ENCODE measurements around the gene CAMTA1.

The CAMTA1 gene

DNA sequence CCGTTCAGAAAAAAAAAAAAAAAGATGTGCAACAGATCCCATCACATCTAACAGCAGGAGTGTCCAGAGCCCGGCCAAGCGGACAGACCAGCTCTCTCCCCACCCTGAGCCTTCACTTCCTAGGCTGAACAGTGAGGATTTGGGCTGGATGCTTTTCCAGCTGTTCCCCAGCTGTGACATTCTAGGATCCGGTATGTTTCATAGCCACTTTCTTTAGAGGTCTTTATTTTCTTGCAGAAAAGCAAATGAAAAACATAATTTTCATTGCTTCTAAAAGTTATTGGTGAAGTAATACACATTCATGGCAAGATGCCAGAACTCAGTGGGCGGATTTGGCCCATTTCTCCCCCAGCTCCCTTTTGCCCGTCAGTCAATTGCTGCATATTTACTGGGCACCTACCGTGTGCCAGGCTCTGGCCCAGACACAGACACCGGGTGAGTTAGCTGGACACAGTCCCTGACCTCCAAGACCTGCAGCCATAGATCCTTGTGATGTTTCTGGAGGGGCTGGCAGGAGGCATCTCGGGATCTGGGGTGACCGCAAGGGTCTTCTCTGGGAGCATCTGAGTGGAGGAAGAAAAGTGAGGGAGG lies 772.1 kb downstream of the CAMTA1 start:
- no peak for DNase-seq (ENCODE audit: low spot score)

DNA sequence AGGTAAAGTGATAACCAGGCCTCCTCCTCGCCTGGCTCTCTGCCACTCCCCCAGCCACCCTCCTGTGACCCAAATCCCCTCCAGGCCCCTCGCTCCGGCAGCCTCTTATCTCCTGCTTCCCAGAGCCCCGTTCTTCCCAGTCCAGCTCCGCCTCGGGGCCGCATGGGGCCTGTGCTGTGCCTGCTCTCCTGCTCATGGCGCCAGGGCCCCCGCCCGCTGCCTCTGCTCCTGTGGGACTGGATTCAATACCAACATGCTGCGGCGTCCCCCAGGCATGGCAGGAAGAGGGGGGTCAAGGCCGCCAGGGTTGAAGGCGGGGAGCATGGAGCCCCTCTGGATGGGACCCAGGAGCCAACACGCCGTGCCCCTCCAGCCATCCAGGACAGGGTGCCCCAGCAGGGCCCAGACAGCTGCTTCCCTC lies 772.8 kb downstream of the CAMTA1 start:
- no peak for DNase-seq (ENCODE audit: low spot score)

DNA sequence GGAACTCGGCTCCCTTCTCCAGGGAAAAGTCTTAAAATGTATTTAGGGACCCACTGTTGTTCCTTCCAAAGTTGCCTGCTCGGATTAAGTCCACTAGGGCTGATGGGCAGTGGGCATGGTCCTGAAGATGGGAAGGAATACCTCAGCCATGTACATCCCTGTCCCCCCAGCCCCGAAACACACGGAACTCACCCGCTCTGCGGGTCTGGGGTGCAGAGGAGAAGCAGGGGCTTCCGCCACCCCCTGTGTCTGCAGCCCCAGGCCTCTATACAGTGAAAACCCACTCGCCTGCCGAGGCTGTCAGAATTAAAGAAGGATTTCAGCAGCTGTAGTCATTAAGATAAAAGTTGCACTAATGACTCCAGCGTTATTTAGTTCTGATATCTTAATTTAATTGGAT lies 773.2 kb downstream of the CAMTA1 start:
- no peak for DNase-seq (ENCODE audit: low spot score)

DNA sequence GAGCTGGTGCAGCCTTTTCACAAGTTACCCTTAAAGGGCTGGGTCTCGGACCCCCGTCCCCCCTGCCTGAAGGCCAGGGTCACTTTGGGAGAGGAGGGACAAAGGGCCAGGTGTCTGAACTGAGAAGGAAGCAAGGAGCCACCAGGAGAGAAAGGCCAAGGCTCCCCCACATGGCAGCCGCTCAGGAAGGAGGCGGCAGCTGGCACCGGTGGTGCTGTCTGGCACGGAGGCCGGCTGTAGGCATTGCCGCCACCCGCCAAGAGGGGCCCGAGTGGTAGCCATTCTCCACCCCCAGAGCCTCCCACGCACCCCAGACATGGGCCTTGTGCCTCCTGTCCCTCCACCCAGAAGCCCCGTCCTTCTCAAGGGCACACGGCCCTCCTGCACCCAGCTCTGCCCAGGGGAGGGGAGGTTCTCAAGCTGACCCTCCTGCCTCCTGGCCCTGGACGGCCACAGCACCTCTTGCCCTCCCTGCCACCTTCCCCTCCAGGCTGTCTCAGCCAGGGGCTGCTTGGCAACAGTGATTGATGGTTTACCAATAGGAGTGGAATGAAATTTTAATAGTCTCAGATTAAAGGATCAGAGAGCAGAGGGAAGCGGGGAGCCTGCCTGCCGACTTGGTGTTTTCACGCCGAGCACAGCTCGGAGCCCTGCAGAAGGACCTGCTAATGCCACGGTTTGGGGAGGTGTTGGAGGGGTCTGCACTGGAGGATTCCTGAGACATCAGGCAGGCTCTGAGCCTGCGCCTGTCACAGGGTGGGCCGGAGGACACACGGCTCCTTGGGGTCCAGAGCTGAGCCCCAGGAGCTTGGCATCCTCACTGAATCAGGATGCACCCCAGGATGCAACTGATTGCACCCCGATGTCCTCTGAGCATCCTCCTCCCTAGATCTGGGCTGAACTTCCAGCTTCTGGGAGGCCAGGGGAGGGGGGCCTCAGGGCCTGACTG lies 773.9 kb downstream of the CAMTA1 start:
- DNase-seq (ENCODE audit: low spot score), result no peak

DNA sequence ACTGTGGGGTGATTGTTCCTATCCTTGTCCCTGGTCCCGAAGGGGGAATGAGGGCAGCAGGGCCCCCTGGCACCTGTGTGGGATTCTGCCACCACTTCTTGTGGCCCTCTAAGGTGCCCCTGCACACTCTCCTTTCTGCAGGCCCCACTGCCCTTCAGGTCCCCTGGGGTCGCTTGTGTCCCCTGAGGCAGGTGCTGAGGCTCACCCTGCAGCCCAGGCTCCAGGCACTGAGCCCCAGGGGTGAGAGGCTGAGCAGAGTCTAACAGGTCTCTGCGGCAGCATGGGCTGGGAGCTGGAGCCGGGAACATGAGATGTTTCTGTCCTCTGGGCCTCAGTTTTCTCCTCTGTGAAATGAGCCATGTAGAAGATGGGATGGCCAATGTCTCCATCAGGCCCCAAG lies 774.9 kb downstream of the CAMTA1 start:
- DNase-seq (ENCODE audit: low spot score), result no peak

DNA sequence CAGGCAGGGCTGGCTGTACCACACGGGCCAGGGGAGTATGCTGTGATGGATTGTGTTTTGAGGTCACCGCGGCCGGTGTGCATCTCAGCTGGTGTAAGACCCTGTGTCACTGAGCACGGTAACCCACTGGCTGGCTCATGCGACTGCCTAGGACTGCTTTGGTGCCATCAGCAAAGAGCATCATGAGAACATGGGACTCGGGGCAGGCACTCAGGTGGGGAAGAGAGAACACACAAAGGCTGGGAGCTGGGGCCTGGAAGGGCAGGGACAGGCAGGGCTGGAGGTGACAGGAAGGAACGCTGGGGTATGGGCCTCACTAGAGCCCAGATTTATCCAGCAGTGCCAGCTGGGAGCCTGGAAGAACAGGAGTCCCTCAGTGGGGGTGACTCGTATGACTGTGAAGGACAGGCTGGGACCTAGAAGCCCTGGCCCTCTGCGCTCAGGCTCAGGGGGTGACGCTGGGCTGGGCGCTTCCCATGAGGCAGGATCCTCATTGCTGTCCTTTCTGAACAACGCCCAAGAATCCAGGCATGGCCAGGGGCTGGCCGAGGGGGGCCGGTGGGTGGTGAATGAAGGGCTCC lies 775.4 kb downstream of the CAMTA1 start:
- DNase-seq (ENCODE audit: low spot score), result no peak

DNA sequence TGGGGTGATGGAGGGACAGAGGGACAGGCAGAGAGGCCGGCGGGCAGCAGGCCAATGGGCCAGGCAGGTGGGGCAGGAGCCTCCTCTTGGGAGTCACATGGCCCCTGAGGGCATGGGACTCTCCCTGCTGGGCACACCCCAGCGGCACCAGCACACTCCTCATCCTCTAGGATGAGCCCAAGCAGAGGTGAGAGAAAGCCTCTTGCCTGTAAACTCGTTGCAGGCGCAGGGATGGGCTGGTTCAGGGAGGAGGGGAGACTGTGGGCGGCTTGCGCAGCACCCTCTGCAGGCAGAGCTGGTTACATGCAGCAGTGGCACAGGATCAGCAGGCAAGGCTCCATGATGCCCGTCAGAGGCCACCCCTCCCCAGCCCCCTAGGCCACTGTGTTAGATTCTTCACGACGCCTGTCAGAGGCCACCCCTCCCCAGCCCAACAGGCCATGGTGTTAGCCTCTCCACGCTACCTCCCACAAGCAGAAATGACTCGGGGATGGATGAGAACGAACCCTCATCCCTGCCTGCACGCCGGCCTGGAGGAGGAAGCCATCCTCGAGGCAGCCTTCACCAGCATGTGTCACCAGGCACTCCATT lies 776.2 kb downstream of the CAMTA1 start:
- DNase-seq (ENCODE audit: low spot score), result no peak

DNA sequence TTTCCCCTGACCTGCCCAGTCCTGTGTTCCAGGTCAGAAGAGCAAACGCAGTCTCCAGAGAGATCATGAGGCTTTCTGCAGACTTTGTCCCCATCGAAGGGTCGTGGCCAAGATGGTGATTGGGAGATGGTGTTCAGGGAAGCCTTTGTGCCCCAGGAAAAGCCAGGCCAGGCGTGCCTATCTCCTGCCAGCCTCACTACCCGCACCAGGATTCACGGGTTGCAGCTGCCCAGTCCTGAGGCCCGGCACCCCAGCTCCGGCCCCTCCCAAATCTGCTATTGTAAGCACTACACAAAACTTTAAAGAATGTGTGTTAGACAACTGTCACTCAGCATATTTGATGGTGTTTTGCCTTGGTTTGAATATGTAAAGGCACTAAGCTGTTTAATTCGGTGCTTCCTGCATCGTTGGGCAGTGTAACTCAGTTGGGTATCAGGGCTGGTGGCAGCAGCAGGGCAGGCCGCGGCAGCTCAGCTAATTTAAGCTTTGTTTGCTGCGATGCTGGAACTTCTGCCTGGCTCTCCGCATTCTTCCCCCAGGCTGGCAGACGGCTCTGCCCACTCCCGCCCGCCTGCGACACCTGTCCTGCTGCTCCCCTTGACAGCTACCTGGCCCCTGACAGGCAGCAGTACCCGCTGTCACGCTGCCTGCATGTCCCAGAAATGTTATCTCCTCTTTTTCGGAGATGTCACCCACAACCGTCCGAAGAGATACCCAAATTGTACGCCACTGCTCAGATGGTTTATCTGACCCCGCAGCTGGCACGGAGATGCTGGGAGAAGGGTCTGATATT lies 776.9 kb downstream of the CAMTA1 start:
- DNase-seq (ENCODE audit: low spot score), result no peak

DNA sequence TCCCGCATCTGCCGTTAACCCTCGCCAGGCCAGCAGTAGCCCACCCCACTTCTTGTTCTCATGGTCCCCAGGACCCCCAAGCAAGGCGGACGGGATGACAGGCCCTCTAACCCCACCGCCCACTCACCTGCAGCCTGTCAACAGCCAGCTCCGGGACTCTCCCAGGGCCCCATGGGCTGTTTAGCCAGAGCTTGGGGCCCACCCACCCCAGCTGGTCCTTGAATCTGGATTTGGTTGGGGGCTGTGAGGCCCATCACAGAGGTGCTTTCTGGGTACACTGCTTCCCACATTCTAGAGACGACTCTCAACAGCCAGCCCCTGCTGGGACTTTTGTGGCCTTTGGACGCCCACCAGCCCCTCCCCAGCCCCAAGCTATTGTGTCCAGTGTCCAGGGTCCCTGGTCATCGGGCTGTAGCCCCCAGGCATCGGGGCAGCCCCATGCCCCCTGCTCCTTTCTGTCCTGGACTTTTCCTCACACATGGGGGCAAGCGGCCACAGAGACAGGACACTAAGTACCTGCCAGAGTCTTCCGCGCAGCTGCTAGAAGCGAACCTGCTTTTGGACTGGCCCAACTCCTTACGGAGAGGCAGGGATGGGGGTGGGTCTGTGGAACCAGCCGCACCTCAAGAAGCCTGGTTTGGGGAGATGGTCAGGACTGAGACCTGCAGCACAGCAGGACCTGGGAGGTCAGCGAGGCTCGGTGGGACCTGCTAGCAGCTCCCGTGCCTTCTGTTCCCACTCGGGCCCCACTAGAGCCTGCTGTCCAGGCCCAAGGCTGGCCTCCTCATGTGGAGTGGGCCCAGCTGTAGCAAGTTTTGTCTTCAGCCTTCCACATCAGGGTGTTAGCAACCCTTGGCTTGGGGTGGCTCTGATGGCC lies 777.7 kb downstream of the CAMTA1 start:
- no peak for DNase-seq (ENCODE audit: low spot score)

DNA sequence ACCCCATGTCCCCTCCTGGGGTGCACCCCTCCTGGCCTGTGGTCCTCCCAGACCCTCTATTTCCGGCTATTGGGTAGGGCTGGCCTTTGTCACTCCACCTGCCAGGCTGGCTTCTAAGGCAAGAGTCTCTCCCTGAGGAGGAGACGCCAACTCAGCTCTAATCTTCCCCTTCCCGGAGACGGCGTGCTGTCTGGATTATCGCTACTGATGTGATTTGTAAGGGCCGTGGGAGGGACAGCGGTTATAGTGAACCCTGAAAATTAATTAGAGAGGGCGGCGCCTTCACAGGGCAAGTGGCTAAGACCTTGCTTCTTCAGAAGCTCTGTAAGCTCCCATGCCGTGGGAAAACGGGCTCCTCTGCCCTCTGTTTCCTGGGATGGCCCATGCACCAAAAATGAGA lies 778.9 kb downstream of the CAMTA1 start:
- no peak for DNase-seq (ENCODE audit: low spot score)

DNA sequence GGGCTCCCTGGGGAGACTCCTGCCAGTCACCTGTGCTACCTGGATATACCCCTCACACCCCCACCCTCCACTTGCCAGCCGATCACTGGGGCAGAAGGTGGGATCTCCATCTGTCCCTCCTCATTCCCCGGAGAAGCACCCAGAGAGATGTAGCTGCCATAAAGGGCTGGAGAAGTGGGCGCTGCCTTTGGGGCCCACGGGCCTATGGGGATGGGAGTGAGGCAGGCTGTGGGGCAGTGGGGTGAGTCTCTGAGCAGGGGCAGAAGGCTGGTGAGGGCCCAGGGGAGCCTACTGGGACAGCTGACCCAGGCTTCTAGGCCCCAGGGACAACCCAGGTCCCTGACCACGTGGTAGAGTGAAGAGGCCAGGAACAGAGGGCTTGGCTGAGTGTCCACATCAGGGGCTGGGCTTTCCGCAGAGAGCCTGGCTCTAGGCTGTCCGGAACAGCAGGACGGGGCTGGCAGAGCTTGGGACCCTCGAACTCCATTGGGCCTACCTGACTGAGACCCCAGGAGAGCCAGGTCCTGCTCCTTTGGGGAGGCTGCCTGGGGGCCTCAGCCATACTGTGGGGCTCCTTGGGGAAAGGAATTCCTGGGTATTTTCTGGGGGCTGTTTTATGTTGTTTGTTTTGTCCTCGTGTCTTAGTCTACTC lies 780.0 kb downstream of the CAMTA1 start:
- no peak for DNase-seq (ENCODE audit: low spot score)

DNA sequence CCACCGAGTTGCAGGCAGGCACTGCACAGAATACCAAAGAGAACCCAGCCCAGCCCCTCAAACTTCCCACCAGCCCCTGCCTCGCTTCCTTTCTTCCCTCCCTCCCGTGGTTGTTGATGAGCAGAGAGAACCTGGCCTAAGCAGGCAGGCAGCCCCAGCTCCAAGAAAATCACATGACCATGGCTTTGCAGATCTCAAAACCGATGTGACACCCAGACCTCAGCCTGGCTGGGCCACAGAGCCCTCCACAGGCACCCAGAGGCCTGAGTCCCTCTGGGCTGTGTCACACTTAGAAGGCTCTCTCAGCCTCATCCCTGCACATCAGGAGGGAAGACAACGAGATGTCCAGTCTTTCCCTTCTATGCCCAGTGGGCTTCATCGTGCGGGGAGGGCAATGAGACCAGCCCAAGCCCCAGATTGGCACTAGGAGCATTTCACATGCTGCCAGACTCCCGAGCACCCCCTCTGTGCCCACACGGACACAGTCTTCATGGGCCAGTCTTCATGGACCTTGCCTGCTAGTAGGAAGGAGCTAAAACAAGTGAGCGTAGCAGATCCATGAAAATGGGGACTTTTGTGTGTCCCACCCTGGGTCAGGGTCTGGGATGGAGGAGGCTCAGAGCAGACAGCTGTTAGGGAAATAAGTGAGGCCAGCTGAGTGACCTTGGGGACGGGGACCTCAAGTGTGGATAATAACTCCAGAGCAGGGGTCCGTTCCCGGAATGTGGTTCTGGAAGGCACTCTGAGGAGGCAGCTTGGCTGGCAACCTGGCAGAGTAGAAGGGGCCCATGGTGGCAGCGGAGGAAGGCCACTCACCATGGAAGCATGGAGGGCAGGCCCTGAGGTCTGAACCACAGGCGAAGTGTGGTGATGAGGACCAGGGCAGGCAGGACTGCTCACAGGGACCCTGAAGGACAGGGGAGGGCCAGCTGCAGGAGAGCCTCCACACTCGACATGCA lies 781.4 kb downstream of the CAMTA1 start:
- no peak for DNase-seq (ENCODE audit: low spot score)

DNA sequence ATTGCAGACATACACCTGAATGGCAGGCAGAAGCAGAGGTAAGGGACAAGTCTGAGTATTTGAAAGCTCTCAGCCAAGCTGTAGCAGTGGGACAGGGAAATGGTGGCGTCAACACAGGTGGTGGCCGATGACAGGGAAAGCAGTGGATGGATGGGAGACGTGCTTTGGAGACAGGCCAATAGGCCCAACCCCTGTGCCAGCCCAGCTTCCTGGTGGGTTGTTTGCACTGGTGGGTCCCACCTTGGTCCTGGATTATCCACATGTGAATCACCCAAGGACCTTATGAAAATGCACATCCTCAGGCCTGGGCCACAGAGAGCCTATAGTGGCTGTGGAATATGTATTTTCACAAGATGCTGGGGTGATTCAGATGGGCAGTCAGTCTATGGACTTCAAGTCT lies 782.1 kb downstream of the CAMTA1 start:
- DNase-seq (ENCODE audit: low spot score), result no peak

DNA sequence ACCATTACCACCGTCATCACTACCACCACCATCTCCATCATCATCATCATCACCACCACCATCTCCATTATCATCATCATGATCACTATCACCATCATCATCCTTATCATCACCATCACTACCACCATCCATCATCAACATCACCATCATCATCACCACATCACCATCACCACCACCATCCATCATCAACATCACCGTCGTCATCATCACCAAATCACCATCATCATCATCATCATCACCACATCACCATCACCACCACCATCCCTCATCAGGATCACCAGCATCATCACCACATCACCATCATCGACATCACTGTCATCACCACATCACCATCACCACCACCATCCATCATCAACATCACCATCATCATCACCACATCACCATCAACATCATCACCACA lies 782.8 kb downstream of the CAMTA1 start:
- DNase-seq (ENCODE audit: low spot score), result no peak

DNA sequence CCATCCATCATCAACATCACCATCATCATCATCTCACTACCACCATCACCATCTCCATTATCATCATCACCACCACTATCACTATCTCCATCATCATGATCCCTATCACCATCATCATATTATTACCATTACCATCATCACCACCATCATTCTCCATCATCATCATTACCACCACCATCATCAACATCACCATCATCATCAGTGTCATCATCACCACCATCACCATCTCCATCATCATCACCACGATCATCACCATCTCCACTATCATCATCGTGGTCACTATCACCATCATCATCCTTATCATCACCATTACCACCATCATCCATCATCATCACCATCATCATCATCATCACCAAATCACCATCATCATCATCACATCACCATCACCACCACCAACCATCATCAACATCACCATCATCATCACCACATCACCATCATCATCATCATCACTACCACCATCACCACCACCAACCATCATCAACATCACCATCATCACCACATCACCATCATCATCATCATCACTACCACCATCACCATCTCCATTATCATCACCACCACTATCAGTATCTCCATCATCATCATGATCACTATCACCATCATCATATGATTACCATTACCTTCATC lies 783.8 kb downstream of the CAMTA1 start:
- no peak for DNase-seq (ENCODE audit: low spot score)

DNA sequence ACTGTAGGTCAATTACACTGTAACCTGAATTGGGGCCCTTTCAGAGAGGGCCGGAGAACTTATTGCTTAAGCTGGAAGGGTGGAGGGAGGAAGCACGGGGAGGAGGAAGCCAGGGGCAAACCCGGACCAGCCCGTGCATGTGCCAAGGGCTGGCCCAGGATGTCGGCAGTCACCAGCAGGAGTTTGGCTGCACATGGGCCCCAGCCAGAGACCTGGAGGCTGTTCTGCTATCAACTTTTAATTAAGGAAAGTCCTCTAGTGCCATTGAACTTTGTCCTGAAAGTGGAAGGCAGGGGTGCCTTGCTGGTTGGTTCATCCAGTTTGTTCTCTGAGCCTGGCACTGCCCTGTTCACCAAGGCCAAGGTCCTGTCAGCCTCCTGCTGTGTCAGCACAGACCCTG lies 785.1 kb downstream of the CAMTA1 start:
- DNase-seq (ENCODE audit: low spot score), result no peak

DNA sequence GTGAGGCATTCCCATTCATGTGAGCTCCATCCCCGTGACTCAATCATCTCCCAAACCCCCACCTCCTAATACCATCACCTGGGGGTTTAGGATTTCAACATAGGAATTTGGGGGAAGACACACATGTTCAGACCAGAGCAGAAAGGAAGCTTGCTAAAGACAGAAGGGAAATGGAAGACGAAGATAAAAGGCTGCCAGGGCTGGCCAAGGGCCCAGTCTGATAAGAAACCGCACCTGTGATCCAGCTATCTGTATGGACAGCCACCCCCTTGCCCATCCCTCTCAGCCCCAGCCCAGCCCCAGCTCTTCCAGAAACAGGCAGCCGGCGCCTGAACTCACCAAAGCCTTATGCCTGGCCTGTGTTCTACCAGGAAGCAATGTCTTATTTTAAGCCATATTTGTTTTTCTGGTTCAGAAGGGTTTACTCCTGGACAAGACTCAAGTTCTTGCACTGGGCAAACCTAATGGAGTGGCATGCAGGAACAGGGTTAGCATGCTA lies 787.4 kb downstream of the CAMTA1 start:
- DNase-seq (ENCODE audit: low spot score), result no peak

DNA sequence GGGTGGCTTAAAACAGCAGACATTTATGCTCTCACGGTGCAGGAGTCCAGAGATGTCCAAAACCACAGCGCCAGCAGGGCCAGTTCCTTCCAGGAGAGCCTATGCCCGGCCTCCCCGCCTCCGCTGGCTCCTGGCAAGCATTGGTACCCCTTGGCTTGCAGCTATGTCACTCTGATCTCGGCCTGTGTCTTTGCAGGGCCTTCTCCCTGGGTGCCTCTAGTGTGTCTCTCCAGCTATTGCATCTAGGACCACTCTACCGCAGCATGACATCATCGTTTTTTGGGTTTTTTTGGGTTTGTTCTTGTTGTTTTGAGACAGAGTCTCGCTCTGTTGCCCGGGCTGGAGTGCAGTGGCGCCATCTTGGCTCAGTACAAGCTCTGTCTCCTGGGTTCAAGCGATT lies 788.2 kb downstream of the CAMTA1 start:
- DNase-seq (ENCODE audit: low spot score), result no peak

Measured in left forelimb (tissue), 1 donor.